Measurements from ENCODE around the gene TRAPPC1. TPM values are rescaled to one million over a fixed set of nuclear protein-coding genes. Genes with fewer than 3 reads are reported as not detected.

The TRAPPC1 gene
- total RNA-seq (10 to 100 TPM; 39.3 to 39.5 TPM), total RNA-seq (2.2 to 23.0 (median 9.9) reads per million in 172 experiments)
- 146 TPM for polyA plus RNA-seq (2013, experiment 1 of 2)
- polyA plus RNA-seq (2013, experiment 2 of 2) = 156 TPM

- no peaks in the 10 kb centered on the region for H3K9me3 Mint-ChIP-seq
- intact Hi-C loops (cut with DNase I, micrococcal nuclease) = loop anchor here (1.0 to 5.0 kb wide), 5 partner anchors 10 to 315 kb away; partner anchors contain the start of genes CHD3 (in 1 of the 2) and RNF227 (in 1 of the 2)
- POLR2A ChIA-PET = interaction anchor here (1.0 to 5.3 kb wide), 16 partner anchors 9 to 447 kb away, joined by 3 to 60 read pairs (median 6); partner anchors contain the start of genes CYB5D1, FXR2, NAA38 and POLR2A
- DNase-seq = peak; percentile 97 to 100 (median 99)
- H3K36me3 ChIP-seq (ENCODE audit: insufficient read depth, low read length) = peaks cover 20% of the 10 kb centered on the region
- peak within 1 kb of the TSS; percentile 94 for H3K4me3 ChIP-seq (ENCODE audit: low read length)
- peaks cover 51% of the 10 kb centered on the region for H3K36me3 Mint-ChIP-seq (ENCODE audit: low read depth)
- H3K4me3 Mint-ChIP-seq = peak within 1 kb of the TSS; percentile 97
- peak within 1 kb of the TSS; percentile 83 for H3K27ac ChIP-seq (ENCODE audit: low read depth in 1 of 2, low read length in 2 of 2)
- H3K9me3 ChIP-seq (ENCODE audit: control insufficient read depth in 1 of 2, insufficient read depth in 1 of 2, low read length in 2 of 2) = no peaks in the 10 kb centered on the region
- H3K27ac Mint-ChIP-seq = peak within 1 kb of the TSS; percentile 90
- H3K4me1 ChIP-seq (ENCODE audit: insufficient read depth, low read length) = peaks cover 40% of the 10 kb centered on the region
- no peaks in the 10 kb centered on the region for H3K27me3 ChIP-seq (ENCODE audit: control insufficient read depth in 1 of 2, insufficient read depth in 2 of 2, low read length in 2 of 2)
- H3K4me1 Mint-ChIP-seq (ENCODE audit: low read depth) = peaks cover 49% of the 10 kb centered on the region
- TF ChIP-seq CTCF (IDR thresholded peaks at IDR 0.05) = no peak
- no peaks in the 10 kb centered on the region for H3K27me3 Mint-ChIP-seq
- CTCF ChIA-PET = interaction anchor here (0.9 to 2.6 kb wide), 8 partner anchors 9 to 244 kb away, joined by 3 to 12 read pairs (median 7); partner anchors contain the start of genes RNF227 and TP53
- ATAC-seq (ENCODE audit: poor library complexity) = peak; percentile 92
These were observed at the start of gene TRAPPC1, which contains the start of gene CNTROB for GRCh38 chr17:7931709-7932482. Gene TRAPPC1, minus strand, starts transcription at chr17:7931946. Its CDS starts 117 bp downstream, at chr17:7931829. Gene CNTROB, plus strand, starts transcription at chr17:7932206. Its CDS starts 874 bp downstream, at chr17:7933080.

DNA sequence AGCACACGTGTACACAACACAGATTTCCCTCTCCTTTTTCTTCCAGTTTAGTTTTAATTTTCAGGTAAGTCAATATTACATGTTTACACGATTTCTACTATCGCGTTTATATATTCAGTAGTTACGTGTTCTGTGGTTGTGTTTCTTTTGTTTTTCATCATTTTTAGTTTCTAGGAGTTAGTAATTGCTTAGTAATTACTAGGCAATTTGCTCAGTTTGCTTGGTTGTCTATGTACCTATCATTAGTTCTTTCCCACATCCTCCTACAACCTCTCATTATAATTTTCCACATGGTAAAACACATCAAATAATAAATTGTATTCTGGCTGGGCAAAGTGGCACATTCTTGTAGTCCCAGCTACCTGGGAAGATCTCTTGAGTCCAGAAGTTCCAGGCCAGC lies 46.1 kb upstream of the TRAPPC1 start:
- H3K4me3 Mint-ChIP-seq = no peak overlapping the region
- intact Hi-C loops (cut with DNase I, micrococcal nuclease) = no loop called here
- ChIA-PET POLR2A (no interaction called here), CTCF (no interaction called here)
- no peak overlapping the region for H3K27ac ChIP-seq (ENCODE audit: low read depth in 1 of 2, low read length in 2 of 2)
- no peaks in the 10 kb centered on the region for H3K4me1 Mint-ChIP-seq (ENCODE audit: low read depth)
- H3K27me3 ChIP-seq (ENCODE audit: control insufficient read depth in 1 of 2, insufficient read depth in 2 of 2, low read length in 2 of 2) = peaks cover 0 to 3% of the 10 kb centered on the region in 2 experiments
- no peaks in the 10 kb centered on the region for H3K36me3 ChIP-seq (ENCODE audit: insufficient read depth, low read length)
- peaks cover 5% of the 10 kb centered on the region for H3K27me3 Mint-ChIP-seq
- H3K9me3 ChIP-seq (ENCODE audit: control insufficient read depth in 1 of 2, insufficient read depth in 1 of 2, low read length in 2 of 2) = peaks cover 16 to 21% of the 10 kb centered on the region in 2 experiments
- H3K36me3 Mint-ChIP-seq (ENCODE audit: low read depth) = peaks cover 6% of the 10 kb centered on the region
- no peak overlapping the region for H3K4me3 ChIP-seq (ENCODE audit: low read length)
- peaks cover 10% of the 10 kb centered on the region for H3K9me3 Mint-ChIP-seq
- TF ChIP-seq CTCF (IDR thresholded peaks at IDR 0.05) = no peak
- no peak overlapping the region for H3K27ac Mint-ChIP-seq
- DNase-seq (no peak), ATAC-seq (ENCODE audit: poor library complexity) (no peak)
- no peaks in the 10 kb centered on the region for H3K4me1 ChIP-seq (ENCODE audit: insufficient read depth, low read length)

DNA sequence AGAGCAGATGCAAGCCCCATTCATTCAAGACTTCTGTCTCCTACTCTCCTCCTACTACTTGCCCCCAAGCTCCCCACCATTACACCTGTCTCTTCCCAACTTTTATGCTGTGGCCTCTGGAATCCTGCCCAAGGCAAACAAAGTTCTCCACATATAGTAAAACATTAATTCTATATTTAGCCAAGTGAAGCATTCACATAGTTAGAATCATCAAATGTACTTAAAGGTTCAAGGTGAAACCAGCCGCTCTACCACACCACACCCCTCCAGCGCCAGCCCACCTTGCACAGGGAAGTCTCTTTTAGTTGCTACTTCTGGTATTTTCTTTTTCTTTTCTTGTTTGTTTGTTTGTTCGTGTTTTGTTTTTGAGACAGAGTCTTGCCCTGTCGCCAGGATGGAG lies 45.3 kb upstream of the TRAPPC1 start:
- intact Hi-C loops (cut with DNase I, micrococcal nuclease) = no loop called here
- no peak overlapping the region for H3K4me3 Mint-ChIP-seq
- no peaks in the 10 kb centered on the region for H3K4me1 ChIP-seq (ENCODE audit: insufficient read depth, low read length)

More for the DNA sequence above, 45.3 kb upstream of the TRAPPC1 start:
- Histone ChIP-seq H3K27me3 (ENCODE audit: control insufficient read depth in 1 of 2, insufficient read depth in 2 of 2, low read length in 2 of 2) (peaks cover 3% of the 10 kb centered on the region in 2 experiments), H3K27ac (ENCODE audit: low read depth in 1 of 2, low read length in 2 of 2) (no peak overlapping the region), H3K36me3 (ENCODE audit: insufficient read depth, low read length) (no peaks in the 10 kb centered on the region), H3K9me3 (ENCODE audit: control insufficient read depth in 1 of 2, insufficient read depth in 1 of 2, low read length in 2 of 2) (peaks cover 16 to 21% of the 10 kb centered on the region in 2 experiments), H3K4me3 (ENCODE audit: low read length) (no peak overlapping the region)
- no peak for TF ChIP-seq CTCF (IDR thresholded peaks at IDR 0.05)
- no peak for DNase-seq
- ATAC-seq (ENCODE audit: poor library complexity) = no peak
- ChIA-PET CTCF (interaction anchor here (1.0 kb wide), 1 partner anchor 13 kb away, joined by 4 read pairs; no protein-coding TSS in a partner anchor), POLR2A (no interaction called here)
- no peak overlapping the region for H3K27ac Mint-ChIP-seq
- H3K4me1 Mint-ChIP-seq (ENCODE audit: low read depth) = no peaks in the 10 kb centered on the region
- H3K36me3 Mint-ChIP-seq (ENCODE audit: low read depth) = peaks cover 6% of the 10 kb centered on the region
- H3K9me3 Mint-ChIP-seq = peaks cover 10% of the 10 kb centered on the region
- H3K27me3 Mint-ChIP-seq = peaks cover 5% of the 10 kb centered on the region

All from CD4-positive, alpha-beta T cell (primary cell).